HL-60 (cell line): ENCODE results near the gene RABGEF1.
A peak's percentile ranks its signal among the peaks of the same experiment; 100 is the strongest.
"Not testable (repeated sequence)": the region's sequence is repeated elsewhere in the genome, so short reads cannot be mapped to it uniquely, and the experiment has no call there.

ENCODE experiments used
- DNase-seq, 2 experiments: peaks; one replicate each; pipeline ENCODE4 v3.0.0-alpha.2; 2010 to 2020; ENCODE audit warnings: low read depth in 1 of 2, low spot score in 1 of 2
- H3K27ac ChIP-seq: fragments of 250-450 bp; sonication (Bioruptor Pico); replicated peaks from 2 replicates; pipeline ENCODE4 v1.5.1; 2020; ENCODE audit warnings: mild to moderate bottlenecking, moderate library complexity
- H3K27me3 ChIP-seq: fragments of 250-450 bp; sonication (Bioruptor Pico); 2 replicates; pipeline ENCODE4 v1.5.1; 2021; ENCODE audit warnings: mild to moderate bottlenecking, moderate library complexity; ENCODE audit not compliant: insufficient read depth, poor library complexity, severe bottlenecking
- H3K4me3 ChIP-seq: replicated peaks from 2 replicates; pipeline ENCODE4 v1.5.1; 2011; ENCODE audit warnings: mild to moderate bottlenecking, control low read depth, low read length; ENCODE audit not compliant: insufficient read depth
- CTCF ChIP-seq: IDR thresholded peaks from one replicate; pipeline ENCODE4 v1.5.1; 2011; ENCODE audit warnings: low read length, control low read depth, inconsistent platforms; ENCODE audit not compliant: insufficient read depth
- GABPA ChIP-seq: IDR thresholded peaks from 2 replicates; pipeline ENCODE4 v1.6.1; 2012; ENCODE audit warnings: low read depth
- POLR2AphosphoS5 ChIP-seq: IDR thresholded peaks from 2 replicates; pipeline ENCODE4 v1.6.1; 2012; ENCODE audit warnings: low read depth
- SPI1 ChIP-seq: IDR thresholded peaks from 2 replicates; pipeline ENCODE4 v1.6.1; 2012; ENCODE audit warnings: low read depth, mild to moderate bottlenecking, borderline replicate concordance
- TF ChIP-seq, protein P1 (sequence below): IDR thresholded peaks from 2 replicates; pipeline ENCODE4 v1.6.1; 2012; ENCODE audit warnings: low read depth; ENCODE audit not compliant: insufficient replicate concordance

Gene RABGEF1

DNA sequence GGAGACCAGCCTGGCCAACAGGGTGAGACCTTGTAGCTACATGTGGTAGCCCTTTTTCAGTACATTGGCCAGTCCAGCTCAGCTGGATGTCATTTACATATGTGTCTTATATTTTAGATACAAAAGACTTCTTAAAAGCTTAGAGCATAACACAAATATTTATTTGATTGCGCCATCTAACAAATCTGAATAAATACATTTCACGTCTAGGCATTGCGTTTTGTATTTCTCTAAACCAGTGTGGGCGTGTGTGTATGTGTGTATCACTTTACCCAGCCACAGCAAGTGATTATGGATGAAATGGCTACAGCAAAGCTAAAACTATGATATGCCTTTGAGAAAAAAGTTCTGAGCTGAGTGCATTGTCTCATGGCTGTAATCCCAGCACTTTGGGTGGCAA is 14.0 kb downstream of the RABGEF1 start:
- no peak overlapping the region for H3K27ac ChIP-seq
- H3K4me3 ChIP-seq = no peak overlapping the region
- no peaks in the 10 kb centered on the region for H3K27me3 ChIP-seq
- DNase-seq = no peak
- TF ChIP-seq, protein P1, sequence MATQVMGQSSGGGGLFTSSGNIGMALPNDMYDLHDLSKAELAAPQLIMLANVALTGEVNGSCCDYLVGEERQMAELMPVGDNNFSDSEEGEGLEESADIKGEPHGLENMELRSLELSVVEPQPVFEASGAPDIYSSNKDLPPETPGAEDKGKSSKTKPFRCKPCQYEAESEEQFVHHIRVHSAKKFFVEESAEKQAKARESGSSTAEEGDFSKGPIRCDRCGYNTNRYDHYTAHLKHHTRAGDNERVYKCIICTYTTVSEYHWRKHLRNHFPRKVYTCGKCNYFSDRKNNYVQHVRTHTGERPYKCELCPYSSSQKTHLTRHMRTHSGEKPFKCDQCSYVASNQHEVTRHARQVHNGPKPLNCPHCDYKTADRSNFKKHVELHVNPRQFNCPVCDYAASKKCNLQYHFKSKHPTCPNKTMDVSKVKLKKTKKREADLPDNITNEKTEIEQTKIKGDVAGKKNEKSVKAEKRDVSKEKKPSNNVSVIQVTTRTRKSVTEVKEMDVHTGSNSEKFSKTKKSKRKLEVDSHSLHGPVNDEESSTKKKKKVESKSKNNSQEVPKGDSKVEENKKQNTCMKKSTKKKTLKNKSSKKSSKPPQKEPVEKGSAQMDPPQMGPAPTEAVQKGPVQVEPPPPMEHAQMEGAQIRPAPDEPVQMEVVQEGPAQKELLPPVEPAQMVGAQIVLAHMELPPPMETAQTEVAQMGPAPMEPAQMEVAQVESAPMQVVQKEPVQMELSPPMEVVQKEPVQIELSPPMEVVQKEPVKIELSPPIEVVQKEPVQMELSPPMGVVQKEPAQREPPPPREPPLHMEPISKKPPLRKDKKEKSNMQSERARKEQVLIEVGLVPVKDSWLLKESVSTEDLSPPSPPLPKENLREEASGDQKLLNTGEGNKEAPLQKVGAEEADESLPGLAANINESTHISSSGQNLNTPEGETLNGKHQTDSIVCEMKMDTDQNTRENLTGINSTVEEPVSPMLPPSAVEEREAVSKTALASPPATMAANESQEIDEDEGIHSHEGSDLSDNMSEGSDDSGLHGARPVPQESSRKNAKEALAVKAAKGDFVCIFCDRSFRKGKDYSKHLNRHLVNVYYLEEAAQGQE = no peak
- no peak for TF ChIP-seq CTCF

DNA sequence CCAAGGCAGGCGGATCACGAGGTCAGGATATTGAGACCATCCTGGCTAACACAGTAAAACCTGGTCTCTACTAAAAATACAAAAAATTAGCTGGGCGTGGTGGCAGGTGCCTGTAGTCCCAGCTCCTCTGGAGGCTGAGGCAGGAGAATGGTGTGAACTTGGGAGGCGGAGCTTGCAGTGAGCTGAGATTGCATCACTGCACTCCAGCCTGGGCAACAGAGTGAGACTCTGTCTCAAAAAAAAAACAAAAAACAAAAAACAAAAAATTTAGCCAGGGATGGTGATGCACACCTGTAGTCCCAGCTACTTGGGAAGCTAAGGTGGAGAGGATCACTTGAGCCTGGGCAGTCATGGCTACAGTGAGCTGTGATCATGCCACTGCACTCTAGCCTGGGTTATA is 14.5 kb downstream of the RABGEF1 start:
- not testable (repeated sequence) for H3K4me3 ChIP-seq

GRCh38 chr7:66756227-66756626 is 15.7 kb downstream of the RABGEF1 start:
- not testable (repeated sequence) for H3K4me3 ChIP-seq, H3K27me3 ChIP-seq, DNase-seq, H3K27ac ChIP-seq

More for the DNA sequence above, 14.5 kb downstream of the RABGEF1 start:
- DNase-seq, H3K27me3 ChIP-seq, H3K27ac ChIP-seq: not testable (repeated sequence)

DNA sequence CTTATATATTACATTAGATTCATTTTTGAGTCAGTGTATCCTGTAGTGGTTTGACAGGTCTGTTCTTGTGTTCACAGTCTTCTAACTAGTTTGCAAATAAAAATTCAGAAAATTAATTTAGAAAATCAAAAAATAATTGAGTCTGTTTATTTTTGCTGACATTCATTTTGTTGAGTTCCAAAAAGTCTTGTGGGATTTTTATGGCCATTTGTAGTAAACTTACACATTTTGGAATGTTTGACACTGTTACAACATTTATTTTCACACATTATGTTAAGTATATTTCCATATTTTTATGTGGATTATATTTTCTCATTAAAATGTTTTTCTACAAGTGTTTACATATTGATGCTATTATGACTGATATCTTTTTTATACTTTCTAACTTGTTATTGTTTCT is 16.4 kb downstream of the RABGEF1 start:
- Histone ChIP-seq H3K27ac (no peak overlapping the region), H3K27me3 (no peaks in the 10 kb centered on the region), H3K4me3 (no peak overlapping the region)
- no peak for DNase-seq
- no peak for TF ChIP-seq POLR2AphosphoS5

- H3K4me3 ChIP-seq = no peak overlapping the region
- DNase-seq = no peak
- H3K27me3 ChIP-seq = no peaks in the 10 kb centered on the region
- TF ChIP-seq SPI1 = no peak
- no peak for TF ChIP-seq POLR2AphosphoS5
- TF ChIP-seq CTCF = no peak
- TF ChIP-seq GABPA = no peak
- TF ChIP-seq, protein P1 = no peak
- H3K27ac ChIP-seq = peak overlapping the region; percentile 76
These were observed 17.4 kb downstream of the RABGEF1 start for GRCh38 chr7:66757939-66758338.
